A673 (cell line): Measurements from ENCODE around the gene PRR14.

Experiments
- CTCF ChIP-seq: fragments of 300-800, 200-600 bp; sonication (generic); conservative IDR thresholded peaks from 2 replicates; pipeline ENCODE4 v1.5.1; 2017; ENCODE audit warnings: low read depth, mild to moderate bottlenecking, antibody characterized with exemption, low read length, moderate library complexity, mixed read lengths
- EZH2 ChIP-seq: fragments of 200-600 bp; sonication (generic); IDR thresholded peaks from 2 replicates; pipeline ENCODE4 v1.6.1; 2017; ENCODE audit warnings: borderline replicate concordance, low read depth, mild to moderate bottlenecking, mixed read lengths, antibody characterized with exemption, low read length; ENCODE audit not compliant: poor library complexity, severe bottlenecking

- TF ChIP-seq CTCF (no peak), EZH2 (no peak)
Measured at GRCh38 chr16:30659507-30660423, 9.0 kb downstream of the PRR14 start.
